Spinal cord (tissue), 10 donors: ENCODE data around the gene C5AR1. TPM values are rescaled to one million over a fixed set of nuclear protein-coding genes. Genes with fewer than 3 reads are reported as not detected.
"Not testable (repeated sequence)": the region's sequence is repeated elsewhere in the genome, so short reads cannot be mapped to it uniquely, and the experiment has no call there.

ENCODE experiments used
- DNase-seq, 6 donors: peaks; one replicate each; pipeline versions ENCODE4 v3.0.0 to v3.0.0-alpha.2; 2013 to 2015; ENCODE audit warnings: low spot score in 6 of 6, low read depth in 4 of 6
- H3K27ac ChIP-seq: one replicate; pipeline ENCODE4 v1.5.1; 2013; ENCODE audit warnings: low read depth, low read length, control low read depth
- H3K27me3 ChIP-seq: one replicate; pipeline ENCODE4 v1.6.1; 2013; ENCODE audit warnings: low read length; ENCODE audit not compliant: control insufficient read depth, insufficient read depth
- H3K36me3 ChIP-seq: one replicate; pipeline ENCODE4 v1.6.1; 2013; ENCODE audit warnings: low read length; ENCODE audit not compliant: control insufficient read depth, insufficient read depth
- H3K4me1 ChIP-seq: one replicate; pipeline ENCODE4 v1.6.1; 2013; ENCODE audit warnings: low read length; ENCODE audit not compliant: control insufficient read depth, insufficient read depth
- H3K4me3 ChIP-seq: one replicate; pipeline ENCODE4 v1.5.1; 2013; ENCODE audit warnings: low read depth, low read length, control low read depth
- H3K9me3 ChIP-seq: one replicate; pipeline ENCODE4 v1.6.1; 2013; ENCODE audit warnings: low read length; ENCODE audit not compliant: control insufficient read depth, insufficient read depth
- WGBS: methylation state at CpG from one replicate; pipeline ENCODE4 v1.1.5; 2013; ENCODE audit warnings: missing lambda C conversion rate; ENCODE audit not compliant: insufficient coverage; 5-methylcytosine and 5-hydroxymethylcytosine counted together
- polyA plus RNA-seq, 2 donors: library from polyadenylated mRNA; unstranded; fragments of 120-200 nt; gene quantifications; one replicate each; pipeline ENCODE4 v1.2.1, GENCODE V29; 2013; ENCODE audit not compliant: insufficient read length in 2 of 2
- total RNA-seq, 2 donors: library from RNA; depleted of rRNA in 1 of 2; stranded (reverse); fragments of 120-200 nt in 1 of 2; fragments of >200 nt in 1 of 2; gene quantifications; one replicate each; pipeline versions ENCODE4 v1.2.3 to v1.2.4, GENCODE V29; 2013 to 2014
- donor health status: healthy.

Gene C5AR1
- total and polyA plus RNA-seq, 4 donors = 2.0 to 4.8 (median 3.3) TPM

DNA sequence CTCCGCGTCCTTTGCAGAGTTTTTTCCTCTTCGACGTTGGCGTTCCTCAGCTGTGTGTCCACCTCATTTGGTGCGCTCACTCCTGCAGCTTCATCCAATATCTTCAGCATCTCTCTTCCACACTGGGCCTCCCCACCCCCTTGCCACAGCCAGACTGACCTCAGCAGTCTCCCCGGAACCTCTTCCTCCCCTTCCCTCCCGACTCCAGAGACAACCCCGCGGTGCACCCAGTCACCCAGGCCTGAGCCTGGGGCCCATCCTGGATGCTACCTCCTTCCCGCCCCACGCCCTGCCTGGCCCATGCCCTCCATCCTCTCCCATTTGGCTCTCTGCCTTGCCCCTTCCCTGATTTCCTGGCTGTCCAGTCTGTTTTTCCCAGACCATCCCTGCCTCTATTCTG is 14.2 kb downstream of the C5AR1 start:
- Histone ChIP-seq H3K36me3 (no peaks in the 10 kb centered on the region), H3K4me1 (no peaks in the 10 kb centered on the region), H3K9me3 (no peaks in the 10 kb centered on the region), H3K27me3 (no peaks in the 10 kb centered on the region), H3K4me3 (no peak overlapping the region), H3K27ac (no peak overlapping the region)
- WGBS = 86% methylated on average over 12 of the region's 12 CpGs
- DNase-seq = no peak

DNA sequence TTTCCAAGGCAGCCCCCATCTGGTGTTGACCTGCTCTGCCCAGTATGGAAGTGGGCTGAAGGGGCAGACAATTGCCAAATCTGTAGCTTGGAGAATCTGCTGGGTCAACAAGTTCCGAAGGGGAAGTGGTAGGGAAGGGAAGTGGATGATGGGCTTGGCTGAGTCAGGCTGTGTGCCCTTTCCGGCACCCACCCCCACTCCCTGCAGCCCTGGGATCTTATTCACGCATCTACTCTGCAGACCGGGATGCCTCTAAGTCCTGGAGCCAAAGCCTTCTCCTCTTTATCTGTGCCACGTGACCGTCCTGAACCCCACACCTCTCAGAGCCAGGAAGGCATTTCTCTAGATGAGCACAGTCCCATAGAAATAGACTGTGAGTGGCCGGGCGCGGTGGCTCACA is 14.8 kb downstream of the C5AR1 start:
- no peaks in the 10 kb centered on the region for H3K27me3 ChIP-seq
- H3K27ac ChIP-seq = no peak overlapping the region
- no peaks in the 10 kb centered on the region for H3K4me1 ChIP-seq
- no peak for DNase-seq
- WGBS = 46% methylated on average over 5 of the region's 9 CpGs
- H3K9me3 ChIP-seq = no peaks in the 10 kb centered on the region
- H3K36me3 ChIP-seq = no peaks in the 10 kb centered on the region
- H3K4me3 ChIP-seq = no peak overlapping the region

DNA sequence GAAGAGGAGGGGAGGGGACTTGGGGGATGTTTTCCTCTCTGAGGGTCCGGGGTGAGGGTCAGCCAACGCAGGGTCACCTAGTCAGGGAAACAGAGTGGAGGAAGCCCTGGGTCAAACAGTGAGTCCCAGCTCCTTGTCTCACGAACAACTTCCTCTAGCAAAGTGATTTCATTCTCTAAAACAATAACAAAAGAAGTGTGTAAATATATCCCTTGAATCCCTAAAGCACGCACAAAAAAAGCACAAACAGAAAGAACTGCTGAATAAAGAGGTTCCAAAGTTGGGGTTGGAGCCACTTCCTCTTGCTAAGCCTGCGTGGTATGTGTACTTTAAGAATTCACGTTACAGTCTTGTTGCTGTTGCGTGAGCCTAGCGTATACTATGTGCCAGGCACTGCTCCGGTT is 20.8 kb downstream of the C5AR1 start:
- Histone ChIP-seq H3K4me1 (peaks cover 7% of the 10 kb centered on the region), H3K9me3 (no peaks in the 10 kb centered on the region), H3K4me3 (peak overlapping the region; percentile 16), H3K27me3 (no peaks in the 10 kb centered on the region), H3K36me3 (no peaks in the 10 kb centered on the region), H3K27ac (peak overlapping the region; percentile 67)
- WGBS = 74% methylated on average over 5 of the region's 9 CpGs
- peak in 1 of 6 donors; percentile 30 for DNase-seq

DNA sequence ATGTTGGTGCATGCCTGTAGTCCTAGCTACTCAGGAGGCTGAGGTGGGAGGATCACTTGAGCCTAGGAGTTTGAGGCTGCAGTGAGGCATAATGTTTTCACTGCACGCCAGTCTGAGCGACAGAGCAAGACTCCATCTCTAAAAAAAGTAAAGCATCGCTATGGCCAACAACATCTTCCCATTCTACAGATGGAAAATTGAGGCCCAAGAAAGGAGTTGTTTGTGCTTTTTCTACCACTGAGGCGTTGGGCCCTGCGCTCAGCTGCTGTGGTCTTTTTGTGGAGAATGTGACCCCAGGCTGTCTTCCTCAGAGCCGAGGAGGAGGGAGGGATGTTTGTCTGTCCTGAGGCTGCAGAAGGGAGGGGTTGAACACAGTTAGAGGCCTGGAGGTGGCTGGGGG is 21.8 kb downstream of the C5AR1 start:
- Histone ChIP-seq H3K4me1 (peaks cover 7% of the 10 kb centered on the region), H3K36me3 (no peaks in the 10 kb centered on the region), H3K4me3 (no peak overlapping the region), H3K27me3 (no peaks in the 10 kb centered on the region), H3K9me3 (no peaks in the 10 kb centered on the region), H3K27ac (peak overlapping the region; percentile 16)
- no peak for DNase-seq
- WGBS = 65% methylated on average over 3 of the region's 6 CpGs

DNA sequence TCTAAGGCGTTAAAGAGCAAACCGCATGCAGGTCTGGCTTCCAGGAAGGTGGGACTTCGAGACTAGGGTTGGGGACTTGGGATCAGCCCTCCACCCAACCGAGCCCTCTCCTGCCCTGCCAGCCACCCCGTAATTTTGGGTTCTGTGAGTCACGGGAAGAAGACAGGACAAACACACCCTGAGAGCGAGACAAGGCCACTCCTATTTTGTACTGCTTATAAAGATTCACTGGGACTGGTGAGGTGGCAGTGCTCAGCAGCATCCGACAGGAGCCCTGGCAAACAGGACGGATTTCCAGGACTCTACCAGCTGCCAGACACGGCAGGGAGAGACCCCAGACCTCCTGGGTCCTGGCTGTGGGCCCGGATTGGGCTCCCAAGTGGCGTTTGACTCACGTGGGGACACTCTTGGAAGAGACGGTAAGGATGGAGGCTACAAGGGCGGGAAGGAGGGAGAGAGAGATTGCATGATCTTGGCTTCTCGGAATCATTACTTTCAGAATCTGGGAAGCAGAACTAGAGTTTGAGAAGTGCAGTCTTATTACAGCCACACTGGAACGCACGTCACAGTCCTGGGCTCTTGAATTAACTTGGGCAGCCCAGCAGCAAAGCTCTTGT is 22.4 kb downstream of the C5AR1 start, which contains the start of gene C5AR2:
Gene C5AR2, plus strand, starts transcription at position 245 of the 617 bp plus-strand sequence. CDS start 8,625 bp downstream, outside the sequence.
- peaks cover 7% of the 10 kb centered on the region for H3K4me1 ChIP-seq
- no peaks in the 10 kb centered on the region for H3K27me3 ChIP-seq
- 40% methylated on average over 14 of the region's 18 CpGs for WGBS
- H3K9me3 ChIP-seq = no peaks in the 10 kb centered on the region
- H3K27ac ChIP-seq = peak within 1 kb of the TSS; percentile 16
- DNase-seq = no peak
- no peak within 1 kb of the TSS for H3K4me3 ChIP-seq
- H3K36me3 ChIP-seq = no peaks in the 10 kb centered on the region

DNA sequence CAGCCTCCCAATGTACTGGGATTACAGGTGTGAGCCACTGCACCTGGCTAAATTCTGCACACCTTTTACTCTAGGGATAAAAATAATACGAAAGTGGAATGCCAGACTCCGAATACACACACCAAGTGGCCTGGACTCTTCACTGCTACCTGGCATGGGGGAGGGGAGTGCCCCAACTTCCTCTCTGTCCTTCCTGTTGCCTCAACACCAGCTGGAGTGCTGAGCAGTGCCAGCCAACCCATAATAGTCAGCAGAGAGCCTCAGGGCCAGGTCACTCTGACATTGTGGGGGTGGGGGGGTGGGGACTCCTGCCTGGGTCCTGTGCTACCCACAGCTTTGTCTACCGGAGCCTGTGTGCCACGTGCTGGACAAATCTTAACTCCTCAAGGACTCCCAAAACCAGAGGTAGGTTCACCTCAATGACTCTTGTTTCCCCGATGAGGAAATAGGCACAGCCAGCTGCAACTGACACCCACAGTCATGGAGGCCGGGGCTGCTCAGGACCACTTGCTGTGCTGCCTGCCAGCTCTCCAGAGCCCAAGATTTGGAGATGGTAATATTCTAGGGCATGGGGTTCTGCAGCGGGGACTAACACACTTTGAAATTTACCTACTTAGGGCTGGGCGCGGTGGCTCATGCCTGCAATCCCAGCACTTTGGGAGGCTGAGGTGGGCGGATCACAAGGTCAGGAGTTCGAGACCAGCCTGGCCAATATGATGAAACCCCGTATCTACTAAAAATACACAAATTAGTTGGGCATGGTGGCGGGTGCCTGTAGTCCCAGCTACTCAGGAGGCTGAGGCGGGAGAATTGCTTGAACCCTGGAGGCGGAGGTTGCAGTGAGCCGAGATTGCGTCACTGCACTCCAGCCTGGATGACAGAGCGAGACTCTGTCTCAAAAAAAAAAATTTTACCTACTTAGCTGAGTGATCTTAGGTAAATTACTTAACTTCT is 27.4 kb downstream of the C5AR1 start:
- not testable (repeated sequence) for DNase-seq, H3K27me3 ChIP-seq, H3K4me1 ChIP-seq, H3K4me3 ChIP-seq, H3K36me3 ChIP-seq, H3K27ac ChIP-seq, H3K9me3 ChIP-seq
- WGBS = 80% methylated on average over 7 of the region's 18 CpGs

DNA sequence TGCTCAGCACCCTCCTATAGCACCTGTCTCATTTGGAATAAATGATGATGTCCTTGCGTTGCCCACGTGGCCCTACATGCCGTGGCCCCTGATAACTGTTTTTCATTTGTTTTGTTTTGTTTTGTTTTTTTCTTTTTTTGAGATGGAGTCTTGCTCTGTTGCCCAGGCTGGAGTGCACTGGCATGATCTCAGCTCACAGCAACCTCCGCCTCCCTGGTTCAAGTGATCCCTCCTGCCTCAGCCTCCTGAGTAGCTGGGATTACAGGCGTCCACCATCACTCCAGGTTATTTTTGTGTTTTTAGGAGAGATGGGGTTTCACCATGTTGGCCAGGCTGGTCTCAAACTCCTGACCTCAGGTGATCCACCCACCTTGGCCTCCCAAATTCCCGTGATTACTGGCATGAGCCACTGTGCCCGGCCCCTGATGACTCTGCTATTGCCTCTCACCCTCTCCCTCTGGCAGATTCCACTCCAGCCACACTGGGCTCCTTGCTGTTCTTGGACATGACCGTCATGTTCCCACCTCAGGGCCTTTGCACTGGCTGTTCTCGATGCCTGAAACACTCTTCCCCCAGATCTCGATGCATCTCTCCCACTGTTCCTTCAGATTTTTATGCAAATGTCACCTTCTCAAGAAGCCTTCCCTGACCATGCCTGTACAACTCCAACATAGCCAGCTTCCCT is 29.7 kb downstream of the C5AR1 start:
- Histone ChIP-seq H3K36me3 (peaks cover 3% of the 10 kb centered on the region), H3K4me1 (no peaks in the 10 kb centered on the region), H3K27me3 (no peaks in the 10 kb centered on the region), H3K4me3 (no peak overlapping the region), H3K9me3 (no peaks in the 10 kb centered on the region), H3K27ac (no peak overlapping the region)
- 91% methylated on average over 6 of the region's 10 CpGs for WGBS
- DNase-seq = no peak

DNA sequence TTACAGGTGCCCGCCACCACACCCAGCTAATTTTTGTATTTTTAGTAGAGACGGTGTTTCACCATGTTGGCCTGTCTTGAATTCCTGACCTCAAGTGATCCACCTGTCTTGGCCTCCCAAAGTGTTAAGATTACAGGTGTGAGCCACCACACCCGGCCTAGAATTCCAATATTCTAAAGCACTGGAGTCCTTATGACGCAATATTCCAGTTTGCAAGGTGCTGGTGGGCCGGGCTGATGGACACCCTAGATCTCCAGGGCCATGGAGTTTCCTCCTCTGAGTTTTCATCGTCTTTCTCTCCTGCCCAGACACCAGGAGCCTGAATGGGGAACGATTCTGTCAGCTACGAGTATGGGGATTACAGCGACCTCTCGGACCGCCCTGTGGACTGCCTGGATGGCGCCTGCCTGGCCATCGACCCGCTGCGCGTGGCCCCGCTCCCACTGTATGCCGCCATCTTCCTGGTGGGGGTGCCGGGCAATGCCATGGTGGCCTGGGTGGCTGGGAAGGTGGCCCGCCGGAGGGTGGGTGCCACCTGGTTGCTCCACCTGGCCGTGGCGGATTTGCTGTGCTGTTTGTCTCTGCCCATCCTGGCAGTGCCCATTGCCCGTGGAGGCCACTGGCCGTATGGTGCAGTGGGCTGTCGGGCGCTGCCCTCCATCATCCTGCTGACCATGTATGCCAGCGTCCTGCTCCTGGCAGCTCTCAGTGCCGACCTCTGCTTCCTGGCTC is 31.0 kb downstream of the C5AR1 start:
- no peak overlapping the region for H3K4me3 ChIP-seq
- no peaks in the 10 kb centered on the region for H3K4me1 ChIP-seq
- no peaks in the 10 kb centered on the region for H3K9me3 ChIP-seq
- DNase-seq = no peak
- H3K36me3 ChIP-seq = peaks cover 3% of the 10 kb centered on the region
- 95% methylated on average over 29 of the region's 29 CpGs for WGBS
- H3K27me3 ChIP-seq = no peaks in the 10 kb centered on the region
- H3K27ac ChIP-seq = no peak overlapping the region

DNA sequence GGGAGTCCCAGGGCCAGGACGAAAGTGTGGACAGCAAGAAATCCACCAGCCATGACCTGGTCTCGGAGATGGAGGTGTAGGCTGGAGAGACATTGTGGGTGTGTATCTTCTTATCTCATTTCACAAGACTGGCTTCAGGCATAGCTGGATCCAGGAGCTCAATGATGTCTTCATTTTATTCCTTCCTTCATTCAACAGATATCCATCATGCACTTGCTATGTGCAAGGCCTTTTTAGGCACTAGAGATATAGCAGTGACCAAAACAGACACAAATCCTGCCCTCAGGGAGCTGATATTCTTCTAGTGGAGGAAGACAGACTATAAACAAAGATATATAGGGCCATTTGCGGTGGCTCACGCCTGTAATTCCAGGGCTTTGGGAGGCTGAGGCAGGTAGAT is 32.1 kb downstream of the C5AR1 start:
- peaks cover 3% of the 10 kb centered on the region for H3K36me3 ChIP-seq
- no peaks in the 10 kb centered on the region for H3K4me1 ChIP-seq
- H3K27me3 ChIP-seq = no peaks in the 10 kb centered on the region
- no peaks in the 10 kb centered on the region for H3K9me3 ChIP-seq
- WGBS = no CpG with 5 or more reads among the region's 4 CpGs
- H3K4me3 ChIP-seq = no peak overlapping the region
- no peak overlapping the region for H3K27ac ChIP-seq
- DNase-seq = no peak
